Putamen (tissue), 1 donor: ENCODE results near the gene FUOM.

Source experiments
- DNase-seq: peaks from one replicate; pipeline ENCODE4 v3.0.0-alpha.2; 2016; ENCODE audit warnings: low spot score

The FUOM gene

GRCh38 chr10:133350283-133350949, 7.4 kb downstream of the FUOM start:
- no peak for DNase-seq

GRCh38 chr10:133349577-133350011, 8.2 kb downstream of the FUOM start:
- no peak for DNase-seq

GRCh38 chr10:133349160-133349568, 8.7 kb downstream of the FUOM start:
- no peak for DNase-seq

GRCh38 chr10:133347710-133348517, 9.9 kb downstream of the FUOM start:
- DNase-seq: no peak

- DNase-seq: no peak
These were observed 11.4 kb downstream of the FUOM start for GRCh38 chr10:133346413-133346812.

- no peak for DNase-seq
These were observed 13.6 kb downstream of the FUOM start for GRCh38 chr10:133344236-133344635.

- DNase-seq: no peak
These were observed 14.3 kb downstream of the FUOM start for GRCh38 chr10:133343558-133343957.

GRCh38 chr10:133342942-133343341, 14.9 kb downstream of the FUOM start:
- no peak for DNase-seq

GRCh38 chr10:133341983-133342382, 15.8 kb downstream of the FUOM start:
- no peak for DNase-seq

- no peak for DNase-seq
These were observed 18.0 kb downstream of the FUOM start for GRCh38 chr10:133339708-133340380.

- no peak for DNase-seq
These were observed 19.4 kb downstream of the FUOM start for GRCh38 chr10:133338080-133339071.

GRCh38 chr10:133337370-133337725, 20.5 kb downstream of the FUOM start:
- no peak for DNase-seq

- DNase-seq: peak; percentile 75
These were observed 21.0 kb downstream of the FUOM start, which contains the start of gene CALY for GRCh38 chr10:133336577-133337369. Gene CALY (minus strand): TSS chr10:133336896. CDS start chr10:133328989, 7,907 bp downstream.

GRCh38 chr10:133336118-133336576, 21.7 kb downstream of the FUOM start:
- DNase-seq: no peak

- DNase-seq: peak; percentile 76
These were observed 22.3 kb downstream of the FUOM start for GRCh38 chr10:133335246-133336117.

GRCh38 chr10:133334503-133335245, 23.1 kb downstream of the FUOM start:
- no peak for DNase-seq

- no peak for DNase-seq
These were observed 24.7 kb downstream of the FUOM start for GRCh38 chr10:133332936-133333699.
